Heart right ventricle (tissue), 16 donors: Measurements from ENCODE around the gene FKBP2. TPM values are rescaled to one million over a fixed set of nuclear protein-coding genes. Genes with fewer than 3 reads are reported as not detected.

ENCODE experiments used
- ATAC-seq, 8 donors: fragments of 200-7000 bp; cut with Tn5 transposase; one replicate each; pipeline ENCODE4 v1.9.1; 2020; ENCODE audit warnings: mild to moderate bottlenecking in 8 of 8, moderate library complexity in 8 of 8, moderate number of reproducible peaks in 1 of 8
- DNase-seq, 2 donors: peaks; one replicate each; pipeline ENCODE4 v3.0.0-alpha.2; 2020
- H3K27ac ChIP-seq, 10 donors: fragments of 200-600 bp; sonication (generic) in 2 of 10; one replicate each; pipeline versions ENCODE4 v1.5.0 to v1.8.0; 2020 to 2022; ENCODE audit warnings: mild to moderate bottlenecking in 3 of 10
- H3K27me3 ChIP-seq, 7 donors: fragments of 200-600 bp; one replicate each; pipeline ENCODE4 v1.8.0; 2021 to 2022; ENCODE audit warnings: mild to moderate bottlenecking in 2 of 7
- H3K36me3 ChIP-seq, 9 donors: fragments of 200-600 bp; sonication (generic) in 1 of 9; one replicate each; pipeline versions ENCODE4 v1.5.0 to v1.8.0; 2020 to 2022; ENCODE audit warnings: mild to moderate bottlenecking in 2 of 9
- H3K4me1 ChIP-seq, 9 donors: fragments of 200-600 bp; sonication (generic) in 1 of 9; one replicate each; pipeline versions ENCODE4 v1.5.0 to v1.8.0; 2020 to 2022; ENCODE audit warnings: mild to moderate bottlenecking in 4 of 9
- H3K4me3 ChIP-seq, 10 donors: fragments of 200-600 bp; sonication (generic) in 2 of 10; one replicate each; pipeline versions ENCODE4 v1.5.0 to v1.8.0; 2020 to 2022; ENCODE audit warnings: mild to moderate bottlenecking in 7 of 10, moderate library complexity in 2 of 10
- H3K9me3 ChIP-seq, 11 donors: fragments of 200-600 bp in 10 of 11; sonication (generic) in 2 of 11; one replicate each; pipeline versions ENCODE4 v1.5.0 to v1.8.0; 2013 to 2022; ENCODE audit warnings: mild to moderate bottlenecking in 2 of 11, control low read depth in 1 of 11, moderate library complexity in 1 of 11
- WGBS, 2 donors: extraction: QIAGEN DNeasy Blood & Tissue Kit; methylation state at CpG; one replicate each; pipeline ENCODE4 v1.1.7; 2013; ENCODE audit warnings: inconsistent platforms in 1 of 2; 5-methylcytosine and 5-hydroxymethylcytosine counted together
- intact Hi-C, 10 donors: fragments of 100-400 bp; cut with DNase I; formaldehyde crosslinking; loops; one replicate each; pipeline versions ENCODE4 v1.11.1 to v1.14.2; 2022
- polyA plus RNA-seq, 2 donors: library from polyadenylated mRNA; stranded (reverse); fragments of 200-250 nt; gene quantifications; one replicate each; pipeline ENCODE4 v1.2.3, GENCODE V29; 2013
- total RNA-seq, 10 donors: library from RNA; stranded (reverse); fragmentation: NEBNext Ultra II Directional in 3 of 10; extraction: Animal tissue kit (Norgen Biotek cat#: 25700) in 3 of 10; gene quantifications; one replicate each; pipeline versions ENCODE4 v1.2.1 to v1.2.4, GENCODE V29; 2021 to 2023
- TF ChIP-seq, protein P1 (sequence below), 9 donors: fragments of 200-600 bp; sonication (generic) in 2 of 9; IDR thresholded peaks; one replicate each; pipeline versions ENCODE4 v1.5.0 to v1.8.0; 2021 to 2022; ENCODE audit warnings: antibody characterized with exemption in 9 of 9, mild to moderate bottlenecking in 5 of 9, moderate library complexity in 1 of 9
- donor health status: Arrhythmogenic right ventricular cardiomyopathy.
- donor health status: ischemic (EF 13 %, LVEDD 7.1; RV severe dilation, severe dysfunction).
- donor health status: healthy with polysubstance abuse.
- donor health status: DM: no; HTN: yes; CAD: no.
- donor health status: DM: no; HTN: no; CAD: no.
- donor health status: ischemic (EF 25% LVEDD 6.9; RV normal size, moderate dysfunction).
- donor health status: ischemic (EF 25% LVEDD 5.7; RV mildly dilated, moderate dysfunction).
- donor health status: healthy.
- donor health status: DM: yes; HTN: yes; CAD: no.
- donor health status: Ischemic cardiomyopathy.
- donor health status: ischemic (EF 35%, LVEDD 5.7; RV mildly dilated, moderate dysfunction).
- donor health status: nonischemic (EF 11% LVEDD 7.7; RV severe dilation, severe dysfunction).
- donor health status: DM: yes; HTN: yes; CAD: no.
- donor health status: PGD.
- donor health status: ischemic (EF 29% LVEDD 5.4; RV normal size, mild dysfunction).
- donor health status: nonischemic (EF 23%, LVEDD 6.1; RV moderate dilation, normal function).

FKBP2 gene
- total and polyA plus RNA-seq, 12 donors, result 40.2 to 404 (median 49.4) TPM

DNA sequence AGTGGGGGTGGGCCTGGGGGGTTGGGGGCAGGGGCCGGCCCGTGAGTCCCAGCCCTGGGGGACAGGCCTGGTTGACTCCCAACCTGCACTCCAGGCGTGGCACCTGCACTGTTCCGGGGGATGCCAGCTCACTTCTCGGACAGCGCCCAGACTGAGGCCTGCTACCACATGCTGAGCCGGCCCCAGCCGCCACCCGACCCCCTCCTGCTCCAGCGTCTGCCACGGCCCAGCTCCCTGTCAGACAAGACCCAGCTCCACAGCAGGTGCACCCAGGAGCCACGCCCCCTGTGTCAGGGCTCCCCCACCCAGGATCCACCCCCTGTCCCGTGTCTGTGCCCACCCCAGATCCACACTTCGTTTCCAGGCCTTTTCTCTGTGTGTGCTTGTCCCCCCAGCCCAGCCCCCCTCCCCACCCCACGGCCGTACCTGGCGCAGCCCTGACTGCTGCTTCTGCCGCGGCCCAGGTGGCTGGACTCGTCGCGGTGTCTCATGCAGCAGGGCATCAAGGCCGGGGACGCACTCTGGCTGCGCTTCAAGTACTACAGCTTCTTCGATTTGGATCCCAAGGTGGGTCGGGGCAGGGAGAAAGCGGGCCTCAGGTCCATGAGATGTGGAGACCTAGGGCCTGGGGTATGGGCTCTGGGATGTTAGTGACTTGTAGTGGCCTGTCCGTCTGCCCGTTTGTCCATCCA, 29.6 kb upstream of the FKBP2 start:
- TF ChIP-seq, protein P1, sequence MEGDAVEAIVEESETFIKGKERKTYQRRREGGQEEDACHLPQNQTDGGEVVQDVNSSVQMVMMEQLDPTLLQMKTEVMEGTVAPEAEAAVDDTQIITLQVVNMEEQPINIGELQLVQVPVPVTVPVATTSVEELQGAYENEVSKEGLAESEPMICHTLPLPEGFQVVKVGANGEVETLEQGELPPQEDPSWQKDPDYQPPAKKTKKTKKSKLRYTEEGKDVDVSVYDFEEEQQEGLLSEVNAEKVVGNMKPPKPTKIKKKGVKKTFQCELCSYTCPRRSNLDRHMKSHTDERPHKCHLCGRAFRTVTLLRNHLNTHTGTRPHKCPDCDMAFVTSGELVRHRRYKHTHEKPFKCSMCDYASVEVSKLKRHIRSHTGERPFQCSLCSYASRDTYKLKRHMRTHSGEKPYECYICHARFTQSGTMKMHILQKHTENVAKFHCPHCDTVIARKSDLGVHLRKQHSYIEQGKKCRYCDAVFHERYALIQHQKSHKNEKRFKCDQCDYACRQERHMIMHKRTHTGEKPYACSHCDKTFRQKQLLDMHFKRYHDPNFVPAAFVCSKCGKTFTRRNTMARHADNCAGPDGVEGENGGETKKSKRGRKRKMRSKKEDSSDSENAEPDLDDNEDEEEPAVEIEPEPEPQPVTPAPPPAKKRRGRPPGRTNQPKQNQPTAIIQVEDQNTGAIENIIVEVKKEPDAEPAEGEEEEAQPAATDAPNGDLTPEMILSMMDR (IDR thresholded peaks at IDR 0.05), result no peak
- ATAC-seq (no peak), DNase-seq (no peak)
- Histone ChIP-seq H3K4me1 (peaks cover 4 to 32% (median 22%) of the 10 kb centered on the region in 9 donors), H3K36me3 (peaks cover 0 to 78% (median 0%) of the 10 kb centered on the region in 9 donors), H3K4me3 (no peak overlapping the region), H3K27me3 (no peaks in the 10 kb centered on the region), H3K27ac (no peak overlapping the region), H3K9me3 (no peaks in the 10 kb centered on the region)
- WGBS, 2 donors, result 91% methylated on average over 29 to 30 of the region's 30 CpGs
- intact Hi-C loops, result no loop called here

DNA sequence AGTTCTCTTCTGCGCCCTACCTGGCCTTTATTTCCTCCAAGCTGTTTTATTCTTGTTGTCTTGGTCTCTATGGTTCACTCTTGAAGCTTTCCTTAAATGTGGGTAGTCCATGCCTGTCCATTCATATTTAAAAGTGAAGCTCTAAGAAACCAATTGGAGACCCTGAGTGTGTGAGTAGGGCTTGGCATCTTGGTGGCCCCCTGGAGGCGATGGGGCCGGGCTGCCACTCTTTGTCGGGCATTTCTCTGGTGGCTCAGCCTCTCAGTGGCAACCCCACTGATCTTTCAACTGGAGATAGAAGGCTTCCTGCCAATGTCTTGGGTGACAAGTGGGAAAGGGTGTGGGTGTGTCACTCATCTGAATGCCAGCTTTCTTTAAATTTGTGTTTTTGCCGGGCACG, 24.0 kb upstream of the FKBP2 start:
- TF ChIP-seq, protein P1 (IDR thresholded peaks at IDR 0.05), result no peak
- H3K27me3 ChIP-seq, result no peaks in the 10 kb centered on the region
- 86 to 88% methylated on average over 6 of the region's 6 CpGs for WGBS, 2 donors
- H3K27ac ChIP-seq, result no peak overlapping the region
- no peak overlapping the region for H3K4me3 ChIP-seq
- no peaks in the 10 kb centered on the region for H3K9me3 ChIP-seq
- peaks cover 0 to 3% (median 0%) of the 10 kb centered on the region in 9 donors for H3K4me1 ChIP-seq
- DNase-seq (no peak), ATAC-seq (no peak)
- intact Hi-C loops, result no loop called here
- peaks cover 0 to 94% (median 0%) of the 10 kb centered on the region in 9 donors for H3K36me3 ChIP-seq

DNA sequence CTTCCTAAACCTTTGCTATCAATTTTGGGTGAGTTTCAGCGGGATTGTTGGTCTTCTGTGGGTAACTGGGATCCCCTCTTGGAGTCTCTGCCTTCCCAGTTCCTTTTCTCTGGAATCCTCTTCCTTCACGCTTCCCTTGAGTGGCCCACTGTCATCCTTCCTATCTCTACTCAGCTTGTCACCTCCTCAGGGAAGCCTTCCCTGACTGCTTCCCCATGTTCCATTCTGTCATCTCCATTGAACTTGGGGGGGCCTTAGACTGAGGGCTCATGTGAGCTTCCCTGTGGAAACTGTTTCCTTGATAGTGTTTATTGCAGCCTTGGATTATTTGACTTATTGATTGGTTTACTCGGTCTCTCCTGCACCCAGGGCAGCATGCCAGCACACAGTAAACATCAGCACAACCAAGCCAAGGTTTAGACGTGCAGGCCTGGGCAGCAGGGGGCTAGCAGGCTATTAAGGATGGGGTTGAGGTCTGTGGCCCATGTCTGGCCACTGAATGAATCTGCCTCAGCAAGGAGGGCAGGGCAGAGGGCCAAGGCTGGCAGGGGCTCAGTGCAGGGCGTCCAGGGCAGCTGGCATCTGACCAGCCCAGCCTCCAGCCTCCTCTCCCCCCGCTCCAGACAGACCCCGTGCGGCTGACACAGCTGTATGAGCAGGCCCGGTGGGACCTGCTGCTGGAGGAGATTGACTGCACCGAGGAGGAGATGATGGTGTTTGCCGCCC, 22.1 kb upstream of the FKBP2 start:
- ATAC-seq (no peak), DNase-seq (no peak)
- H3K27me3 ChIP-seq, result no peaks in the 10 kb centered on the region
- H3K4me1 ChIP-seq, result peaks cover 0 to 9% (median 0%) of the 10 kb centered on the region in 9 donors
- H3K4me3 ChIP-seq, result no peak overlapping the region
- H3K9me3 ChIP-seq, result no peaks in the 10 kb centered on the region
- peaks cover 0 to 97% (median 0%) of the 10 kb centered on the region in 9 donors for H3K36me3 ChIP-seq
- TF ChIP-seq, protein P1 (IDR thresholded peaks at IDR 0.05), result no peak
- no peak overlapping the region for H3K27ac ChIP-seq
- 55 to 73% methylated on average over 11 of the region's 11 CpGs for WGBS, 2 donors
- intact Hi-C loops, result no loop called here

DNA sequence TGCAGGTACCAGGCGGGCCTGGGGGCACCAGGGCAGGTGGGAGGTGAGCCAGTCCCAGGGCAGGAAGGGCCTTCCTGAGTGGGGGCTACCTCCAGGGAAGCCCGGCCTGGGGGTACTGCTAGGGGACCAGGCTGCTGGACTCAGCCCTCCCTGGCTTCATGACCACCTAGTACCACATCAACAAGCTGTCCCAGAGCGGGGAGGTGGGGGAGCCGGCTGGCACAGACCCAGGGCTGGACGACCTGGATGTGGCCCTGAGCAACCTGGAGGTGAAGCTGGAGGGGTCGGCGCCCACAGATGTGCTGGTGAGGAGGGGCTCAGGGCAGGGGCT, 21.6 kb upstream of the FKBP2 start:
- Histone ChIP-seq H3K4me3 (no peak overlapping the region), H3K36me3 (peaks cover 0 to 97% (median 0%) of the 10 kb centered on the region in 9 donors), H3K27ac (no peak overlapping the region), H3K4me1 (peaks cover 0 to 9% (median 0%) of the 10 kb centered on the region in 9 donors), H3K9me3 (no peaks in the 10 kb centered on the region), H3K27me3 (no peaks in the 10 kb centered on the region)
- intact Hi-C loops, result no loop called here
- TF ChIP-seq, protein P1 (IDR thresholded peaks at IDR 0.05), result no peak
- ATAC-seq (peak in 1 of 8 donors; percentile 7), DNase-seq (no peak)
- WGBS, 2 donors, result 87 to 91% methylated on average over 7 of the region's 7 CpGs
